IPS DF 4.7 (cell line): ENCODE measurements around the gene BRME1.
"Not testable (repeated sequence)": the region's sequence is repeated elsewhere in the genome, so short reads cannot be mapped to it uniquely, and the experiment has no call there.

Source experiments
- DNase-seq: peaks from one replicate; pipeline ENCODE4 v3.0.0-alpha.2; 2013; ENCODE audit warnings: low spot score; ENCODE audit errors: extremely low read depth

BRME1 gene

GRCh38 chr19:13866463-13867046 lies 39.4 kb downstream of the BRME1 start:
- DNase-seq = no peak

DNA sequence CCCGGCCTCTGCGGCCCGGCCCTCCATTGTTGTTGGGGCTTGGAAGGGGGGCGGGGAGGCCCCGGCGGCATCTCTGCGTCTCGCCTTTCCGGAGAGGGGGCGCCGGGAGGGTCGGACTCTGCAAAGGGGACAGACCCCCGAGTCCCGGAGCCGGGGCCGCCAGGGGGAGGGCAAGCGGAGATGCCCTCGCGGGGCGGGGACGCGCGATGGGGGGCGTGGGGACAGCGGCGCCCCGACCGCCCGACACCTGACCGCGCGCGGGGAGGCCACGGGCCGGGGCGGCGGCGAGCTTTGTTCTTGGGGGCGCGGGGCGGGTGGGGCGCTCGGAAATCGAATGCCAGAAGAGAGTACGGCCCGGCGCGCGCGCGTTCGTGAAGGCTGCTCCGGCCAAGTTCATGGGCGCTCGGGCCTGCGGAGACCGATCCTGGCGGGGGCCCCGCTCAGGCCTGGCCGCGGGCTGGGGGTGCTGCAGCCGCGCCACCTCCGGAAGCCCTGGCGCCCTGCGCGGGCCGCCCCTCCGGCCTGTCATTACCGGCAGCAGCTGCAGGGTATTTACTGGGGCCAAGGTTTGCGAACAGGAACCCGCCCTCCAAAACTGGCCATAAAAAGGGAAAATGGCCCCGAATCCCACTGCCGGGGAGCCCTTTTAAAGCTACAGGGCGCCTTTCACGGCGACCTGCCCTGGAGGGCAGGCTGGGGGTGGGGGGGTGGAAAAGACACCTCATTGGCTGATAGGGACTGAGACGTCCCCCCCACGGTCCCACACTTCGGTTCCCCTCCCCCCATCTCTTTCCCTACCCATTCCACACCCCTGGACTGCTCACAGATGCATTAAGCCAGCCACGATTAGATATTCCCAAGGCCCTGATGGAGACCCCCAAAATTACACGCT lies 40.1 kb downstream of the BRME1 start:
- no peak for DNase-seq

- DNase-seq = no peak
These were observed 41.0 kb downstream of the BRME1 start for GRCh38 chr19:13864667-13865570.

GRCh38 chr19:13864046-13864666 lies 41.8 kb downstream of the BRME1 start:
- no peak for DNase-seq

DNA sequence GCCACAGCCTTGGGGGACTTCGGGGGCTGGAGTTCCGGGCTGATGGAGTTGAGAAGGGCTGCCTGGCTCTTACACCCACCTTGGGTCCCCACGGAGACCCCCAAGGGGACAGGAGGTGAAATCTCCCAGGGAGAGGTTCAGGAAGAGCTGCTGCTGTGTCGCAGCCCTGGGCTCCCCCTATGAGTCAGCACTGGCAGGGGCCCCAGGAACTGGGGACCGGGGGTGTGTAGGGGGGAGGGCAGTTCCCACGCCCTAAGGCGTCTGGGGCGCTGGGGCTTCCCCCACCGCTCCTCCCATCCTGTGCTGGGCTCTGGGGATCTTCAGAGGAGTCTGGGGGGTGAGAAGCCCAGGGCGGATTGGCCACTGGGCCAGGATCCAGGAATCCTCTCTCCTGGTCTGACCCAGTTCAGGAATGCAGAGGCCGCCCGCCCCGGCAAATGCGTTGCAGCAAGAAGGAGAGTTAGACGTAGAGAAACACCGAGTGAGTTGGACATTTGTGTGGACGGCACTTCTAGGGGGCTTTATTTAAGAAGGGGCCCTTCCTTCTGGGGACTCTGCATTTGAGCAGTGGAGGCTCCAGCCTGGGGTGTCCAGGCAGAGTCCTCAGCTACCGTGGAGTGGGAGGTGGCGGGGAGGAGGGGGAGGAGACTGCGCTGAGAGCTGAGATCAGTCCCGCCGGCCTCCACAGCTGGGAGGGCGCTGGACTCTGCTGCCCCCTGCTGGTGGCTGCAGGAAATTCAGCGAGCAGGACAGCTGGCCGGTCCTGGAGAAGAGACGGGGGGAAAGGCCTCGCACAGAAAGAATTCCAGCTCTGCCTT lies 44.0 kb downstream of the BRME1 start:
- DNase-seq = no peak

DNA sequence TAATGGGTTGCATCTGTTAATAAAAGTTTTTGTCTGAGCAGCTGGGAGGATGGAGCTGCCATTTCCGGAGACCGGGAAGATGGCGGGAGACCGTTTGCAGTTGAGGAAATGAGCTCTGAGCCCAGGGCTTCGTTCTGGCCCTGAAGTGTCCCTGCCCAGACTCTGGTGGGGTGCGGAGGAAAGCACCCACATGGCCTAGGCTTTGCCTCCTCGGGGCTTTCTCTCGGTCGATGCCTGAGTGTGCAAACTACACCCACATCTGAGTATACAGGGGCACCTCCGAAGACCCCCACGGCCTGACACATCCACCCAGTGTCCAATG lies 44.6 kb downstream of the BRME1 start:
- no peak for DNase-seq

DNA sequence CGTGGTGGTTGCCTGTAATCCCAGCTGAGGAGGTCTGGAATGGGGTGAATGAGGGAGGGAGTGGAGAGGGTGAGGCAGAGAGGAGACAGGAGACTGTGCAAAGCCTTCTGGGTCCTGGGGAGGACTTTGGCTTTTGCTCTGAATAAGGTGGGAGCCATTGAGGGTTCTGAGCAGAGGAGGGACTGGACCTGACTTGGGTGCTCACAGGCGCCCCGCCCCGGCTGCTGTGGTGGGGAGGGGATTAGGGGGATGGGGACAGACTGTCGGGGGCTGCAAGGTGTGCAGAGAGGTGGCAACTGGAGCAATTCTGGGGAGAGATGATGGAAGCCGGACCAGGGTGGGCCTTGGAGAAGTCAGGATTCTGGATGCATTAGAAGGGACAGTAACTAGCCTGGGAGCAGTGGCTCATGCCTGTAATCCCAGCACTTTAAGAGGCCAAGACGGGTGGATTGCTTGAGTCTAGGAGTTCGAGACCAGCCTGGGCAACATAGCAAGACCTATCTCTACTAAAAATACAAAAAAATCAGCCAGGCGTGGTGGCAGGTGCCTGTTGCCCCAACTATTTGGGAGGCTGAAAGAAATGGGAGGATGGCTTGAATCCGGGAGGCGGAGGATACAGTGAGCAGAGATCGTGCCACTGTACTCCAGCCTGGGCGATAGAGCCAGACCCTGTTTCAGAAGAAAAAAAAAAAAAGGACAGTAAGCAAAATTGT lies 45.1 kb downstream of the BRME1 start:
- DNase-seq = no peak

- no peak for DNase-seq
These were observed 46.5 kb downstream of the BRME1 start for GRCh38 chr19:13859361-13859880.

GRCh38 chr19:13856497-13856896 lies 49.4 kb downstream of the BRME1 start:
- no peak for DNase-seq

- not testable (repeated sequence) for DNase-seq
These were observed 53.7 kb downstream of the BRME1 start for GRCh38 chr19:13852171-13852707.

DNA sequence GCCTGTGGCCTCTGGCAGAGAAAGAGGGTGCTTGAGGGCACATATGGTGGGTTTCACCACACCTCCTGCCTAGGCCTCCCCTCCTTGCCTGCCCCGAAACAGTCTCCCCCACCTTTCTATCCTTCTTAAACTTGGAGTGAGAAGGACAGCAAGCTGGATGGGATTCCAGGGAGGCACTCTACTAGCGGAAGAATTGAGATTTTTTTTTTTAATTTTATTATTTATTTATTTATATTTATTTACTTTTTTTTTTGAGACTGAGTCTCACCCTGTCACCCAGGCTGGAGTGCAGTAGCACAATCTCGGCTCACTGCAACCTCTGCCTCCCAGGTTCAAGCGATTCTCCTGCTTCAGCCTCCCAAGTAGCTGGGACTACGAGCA lies 54.2 kb downstream of the BRME1 start:
- DNase-seq = not testable (repeated sequence)

DNA sequence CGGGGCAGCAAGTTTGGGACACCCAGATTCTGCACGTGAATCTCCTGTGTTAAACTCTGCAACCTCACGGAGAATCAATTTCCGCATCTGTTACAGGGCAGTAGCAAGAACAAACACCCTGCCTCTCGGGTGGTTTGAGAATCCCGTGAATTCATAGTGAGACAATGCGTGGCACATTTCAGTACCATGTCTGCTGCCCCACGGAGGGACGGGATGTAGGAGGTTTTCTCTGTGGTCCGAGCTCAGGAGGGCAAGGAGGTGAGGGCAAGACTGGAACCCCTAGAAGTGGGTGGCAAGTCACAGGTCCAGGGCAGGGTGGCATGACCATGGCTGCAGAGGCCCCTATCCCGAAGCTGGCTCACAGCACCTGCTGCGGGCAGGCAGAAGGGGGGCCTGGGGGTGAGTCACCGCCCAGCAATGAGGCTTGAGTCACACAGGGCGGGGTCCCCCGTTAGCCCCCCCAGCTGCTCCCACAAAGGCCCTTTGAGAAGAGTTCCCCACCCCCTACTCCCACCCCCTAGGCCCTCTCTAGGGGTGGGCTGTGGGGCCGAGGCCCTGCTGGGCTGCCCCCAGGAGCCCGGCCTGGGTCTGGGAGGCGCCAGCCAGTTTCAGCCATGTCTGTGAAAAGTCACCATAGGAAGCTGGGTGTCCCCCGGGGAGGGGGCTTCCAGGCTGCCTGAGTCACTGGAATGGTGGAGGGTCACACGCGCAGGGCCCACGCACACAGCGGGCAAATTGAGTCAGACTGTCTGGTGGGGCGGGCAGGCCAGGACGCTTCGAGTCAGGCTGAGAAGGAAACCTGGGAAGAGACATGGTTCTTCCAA lies 54.8 kb downstream of the BRME1 start:
- no peak for DNase-seq

- no peak for DNase-seq
These were observed 55.7 kb downstream of the BRME1 start for GRCh38 chr19:13849991-13850909.

- DNase-seq = no peak
These were observed 56.9 kb downstream of the BRME1 start for GRCh38 chr19:13848798-13849676.

- no peak for DNase-seq
These were observed 57.6 kb downstream of the BRME1 start for GRCh38 chr19:13848340-13848677.

- DNase-seq = no peak
These were observed 58.2 kb downstream of the BRME1 start for GRCh38 chr19:13847407-13848339.
